ENCODE data around the gene B4GALT2. TPM values are rescaled to one million over a fixed set of nuclear protein-coding genes. Genes with fewer than 3 reads are reported as not detected.

The B4GALT2 gene
- total and polyA plus RNA-seq, 2 donors (not counting 1 experiment from before 2014, with no cell fraction given): 4.6 to 6.5 TPM

GRCh38 chr1:43992232-43992995, 13.4 kb downstream of the B4GALT2 start:
- peak overlapping the region; percentile 56 for H3K27ac Mint-ChIP-seq

More at GRCh38 chr1:43992232-43992995, 13.4 kb downstream of the B4GALT2 start:
- ATAC-seq (ENCODE audit: low read depth) (no peak), DNase-seq (no peak)
- Histone ChIP-seq H3K9ac (ENCODE audit: low read length) (peak overlapping the region; percentile 87), H3K4me2 (replicated peaks; ENCODE audit: low read depth, low read length, poor library complexity, severe bottlenecking) (peak overlapping the region; percentile 94), H3K79me2 (ENCODE audit: control insufficient read depth, insufficient read depth, low read length) (no peaks in the 10 kb centered on the region), H3K4me3 (ENCODE audit: control extremely low read depth in 1 of 5, extremely low read depth in 1 of 5, insufficient read depth in 1 of 5, low read depth in 2 of 5, low read length in 4 of 5) (peak overlapping the region in 4 of 5 experiments; percentile 67 to 81 (median 75)), H3K27me3 (replicated peaks in 1 of 4; ENCODE audit: control extremely low read depth in 1 of 4, control insufficient read depth in 3 of 4, insufficient read depth in 4 of 4, low read length in 3 of 4) (no peaks in the 10 kb centered on the region), H2AFZ (ENCODE audit: insufficient read depth, low read depth, low read length, poor library complexity, severe bottlenecking) (peak overlapping the region; percentile 99), H3K27ac (ENCODE audit: low read length in 2 of 2) (peak overlapping the region in 1 of 2 donors; percentile 75), H3K4me1 (ENCODE audit: control insufficient read depth in 2 of 2, insufficient read depth in 2 of 2, low read length in 2 of 2) (peaks cover 22 to 44% of the 10 kb centered on the region in 2 donors), H4K20me1 (ENCODE audit: control insufficient read depth, insufficient read depth, low read length, poor library complexity, severe bottlenecking) (no peaks in the 10 kb centered on the region), H3K36me3 (replicated peaks in 1 of 2; ENCODE audit: control extremely low read depth in 1 of 2, control insufficient read depth in 1 of 2, extremely low read depth in 1 of 2, insufficient read depth in 2 of 2, low read length in 1 of 2) (no peaks in the 10 kb centered on the region), H3K9me3 (ENCODE audit: control extremely low read depth in 1 of 3, control insufficient read depth in 2 of 3, insufficient read depth in 1 of 3, low read length in 2 of 3) (no peaks in the 10 kb centered on the region)
- 38% methylated on average over 11 of the region's 11 CpGs for WGBS (ENCODE audit: insufficient coverage)
- TF ChIP-seq, protein P1, sequence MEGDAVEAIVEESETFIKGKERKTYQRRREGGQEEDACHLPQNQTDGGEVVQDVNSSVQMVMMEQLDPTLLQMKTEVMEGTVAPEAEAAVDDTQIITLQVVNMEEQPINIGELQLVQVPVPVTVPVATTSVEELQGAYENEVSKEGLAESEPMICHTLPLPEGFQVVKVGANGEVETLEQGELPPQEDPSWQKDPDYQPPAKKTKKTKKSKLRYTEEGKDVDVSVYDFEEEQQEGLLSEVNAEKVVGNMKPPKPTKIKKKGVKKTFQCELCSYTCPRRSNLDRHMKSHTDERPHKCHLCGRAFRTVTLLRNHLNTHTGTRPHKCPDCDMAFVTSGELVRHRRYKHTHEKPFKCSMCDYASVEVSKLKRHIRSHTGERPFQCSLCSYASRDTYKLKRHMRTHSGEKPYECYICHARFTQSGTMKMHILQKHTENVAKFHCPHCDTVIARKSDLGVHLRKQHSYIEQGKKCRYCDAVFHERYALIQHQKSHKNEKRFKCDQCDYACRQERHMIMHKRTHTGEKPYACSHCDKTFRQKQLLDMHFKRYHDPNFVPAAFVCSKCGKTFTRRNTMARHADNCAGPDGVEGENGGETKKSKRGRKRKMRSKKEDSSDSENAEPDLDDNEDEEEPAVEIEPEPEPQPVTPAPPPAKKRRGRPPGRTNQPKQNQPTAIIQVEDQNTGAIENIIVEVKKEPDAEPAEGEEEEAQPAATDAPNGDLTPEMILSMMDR (IDR thresholded peaks at IDR 0.05): no peak
- no peak for TF ChIP-seq EZH2 (IDR thresholded peaks at IDR 0.05; ENCODE audit: borderline replicate concordance, insufficient read depth, low read depth, low read length, poor library complexity, severe bottlenecking)
- Mint-ChIP-seq H3K27me3 (no peaks in the 10 kb centered on the region), H3K4me1 (peaks cover 38% of the 10 kb centered on the region), H3K9me3 (ENCODE audit: insufficient read depth) (no peaks in the 10 kb centered on the region), H3K4me3 (peak overlapping the region; percentile 96)
- ChIA-PET POLR2A (interaction anchor here (0.7 to 1.4 kb wide), 3 partner anchors 18 to 343 kb away, joined by 3 to 5 read pairs (median 3); partner anchors contain the start of gene ATP6V0B), CTCF (interaction anchor here (1.0 to 5.1 kb wide), 9 partner anchors 13 to 58 kb away, joined by 3 to 32 read pairs (median 3); partner anchors contain the start of gene DPH2)
- intact Hi-C loops (cut with micrococcal nuclease): loop anchor here (5.0 kb wide), 1 partner anchor 285 kb away; the partner anchor contains the start of gene ST3GAL3
